Esophagus (tissue), 2 donors: ENCODE results near the gene PIGH. TPM values are rescaled to one million over a fixed set of nuclear protein-coding genes. Genes with fewer than 3 reads are reported as not detected.

Experiments
- H3K27ac ChIP-seq, 2 donors: one replicate each; pipeline ENCODE4 v1.5.1; 2013; ENCODE audit warnings: low read depth in 2 of 2, mild to moderate bottlenecking in 2 of 2, inconsistent platforms in 1 of 2, low read length in 1 of 2, moderate library complexity in 1 of 2
- H3K27me3 ChIP-seq, 2 donors: one replicate each; pipeline ENCODE4 v1.6.1; 2013; ENCODE audit warnings: low read length in 2 of 2, control low read depth in 1 of 2, mild to moderate bottlenecking in 1 of 2; ENCODE audit not compliant: insufficient read depth in 2 of 2, control insufficient read depth in 1 of 2
- H3K36me3 ChIP-seq, 2 donors: one replicate each; pipeline ENCODE4 v1.6.1; 2013; ENCODE audit warnings: low read length in 1 of 2; ENCODE audit not compliant: control insufficient read depth in 2 of 2, insufficient read depth in 2 of 2
- H3K4me1 ChIP-seq, 2 donors: one replicate each; pipeline ENCODE4 v1.6.1; 2013; ENCODE audit warnings: low read length in 1 of 2; ENCODE audit not compliant: control insufficient read depth in 2 of 2, insufficient read depth in 2 of 2
- H3K4me3 ChIP-seq, 2 donors: one replicate each; pipeline ENCODE4 v1.5.1; 2013; ENCODE audit warnings: low read length in 2 of 2, mild to moderate bottlenecking in 2 of 2, low read depth in 1 of 2, moderate library complexity in 1 of 2
- H3K9me3 ChIP-seq, 2 donors: one replicate each; pipeline ENCODE4 v1.6.1; 2013; ENCODE audit warnings: mild to moderate bottlenecking in 2 of 2, low read depth in 1 of 2, low read length in 1 of 2, moderate library complexity in 1 of 2; ENCODE audit not compliant: control insufficient read depth in 2 of 2, insufficient read depth in 1 of 2
- WGBS, 2 donors: extraction: QIAGEN DNeasy Blood & Tissue Kit; methylation state at CpG; one replicate each; pipeline ENCODE4 v1.1.7; 2013; 5-methylcytosine and 5-hydroxymethylcytosine counted together
- polyA plus RNA-seq, 2 donors: library from polyadenylated mRNA; stranded (reverse); fragments of 200-250 nt; gene quantifications; one replicate each; pipeline ENCODE4 v1.2.3, GENCODE V29; 2013
- donor health status: healthy with polysubstance abuse.
- donor health status: Bipolar disorder and iron deficiency.

The PIGH gene, protein sequence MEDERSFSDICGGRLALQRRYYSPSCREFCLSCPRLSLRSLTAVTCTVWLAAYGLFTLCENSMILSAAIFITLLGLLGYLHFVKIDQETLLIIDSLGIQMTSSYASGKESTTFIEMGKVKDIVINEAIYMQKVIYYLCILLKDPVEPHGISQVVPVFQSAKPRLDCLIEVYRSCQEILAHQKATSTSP
- polyA plus RNA-seq: 10 to 100 TPM; 16.3 to 17.0 TPM

DNA sequence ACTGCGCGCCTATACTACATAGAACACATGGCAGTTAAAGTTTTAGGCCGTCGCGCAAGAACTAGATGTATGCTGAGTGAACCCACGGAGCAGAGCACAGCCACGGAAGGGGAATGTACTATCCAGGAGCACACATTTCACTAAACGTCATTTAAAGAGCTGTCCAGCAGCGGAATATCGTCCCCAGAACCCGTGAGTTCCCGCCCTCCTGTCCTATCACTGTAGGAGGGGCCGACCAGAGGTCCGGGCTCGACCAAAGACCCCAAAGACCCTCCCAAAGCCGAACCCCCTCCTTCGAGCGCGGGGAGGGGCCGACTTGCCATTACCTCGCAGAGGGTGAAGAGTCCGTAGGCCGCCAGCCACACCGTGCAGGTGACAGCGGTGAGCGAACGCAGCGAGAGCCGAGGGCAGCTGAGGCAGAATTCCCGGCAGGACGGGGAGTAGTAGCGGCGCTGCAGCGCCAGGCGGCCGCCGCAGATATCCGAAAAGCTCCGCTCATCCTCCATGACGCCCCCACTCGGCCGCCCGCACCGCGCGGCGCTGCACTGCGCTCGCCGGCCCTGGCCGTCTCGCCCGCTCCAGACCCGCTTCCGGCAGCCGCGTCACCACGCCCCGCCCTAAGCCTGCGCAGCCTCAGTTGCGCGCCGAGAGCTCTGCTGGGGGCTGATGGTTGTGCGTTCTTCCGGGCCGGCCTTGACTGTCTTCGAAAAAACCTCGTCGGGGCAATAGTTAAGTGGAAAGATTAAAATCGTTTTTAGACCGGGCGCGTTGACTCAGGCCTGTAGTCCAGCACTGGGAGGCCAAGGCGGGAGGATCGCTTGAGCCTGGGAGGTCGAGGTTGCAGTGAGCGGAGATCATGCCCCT lies at the start of gene PIGH:
Gene PIGH, minus strand, starts transcription at position 571 of the 864 bp plus-strand sequence. Its CDS starts 65 bp downstream, at position 506.
- Histone ChIP-seq H3K36me3 (no peaks in the 10 kb centered on the region), H3K27me3 (no peaks in the 10 kb centered on the region), H3K9me3 (no peaks in the 10 kb centered on the region), H3K27ac (peak within 1 kb of the TSS; percentile 87 to 90), H3K4me1 (peaks cover 0 to 3% of the 10 kb centered on the region in 2 donors), H3K4me3 (peak within 1 kb of the TSS; percentile 81 to 93)
- WGBS, 2 donors: 3% methylated on average over 65 to 77 of the region's 77 CpGs

DNA sequence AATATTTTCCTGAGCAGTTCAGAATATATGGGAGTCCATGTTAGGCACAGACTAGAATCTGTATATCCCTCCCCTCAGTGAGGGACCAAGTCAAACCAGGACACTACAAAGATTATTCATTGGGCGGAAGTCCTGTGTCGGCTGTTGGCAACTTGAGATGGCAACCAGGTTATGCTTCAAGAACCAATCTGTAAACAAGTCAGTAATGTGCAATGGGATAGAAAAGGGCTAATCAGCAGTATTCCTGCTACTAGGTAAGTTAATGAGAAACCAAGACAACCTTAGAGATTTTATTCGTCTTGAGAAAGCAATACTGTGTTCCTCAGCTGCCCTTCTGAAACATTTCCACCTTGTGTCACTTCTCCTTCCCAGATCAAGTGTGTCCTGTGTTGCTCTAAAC lies 46.1 kb upstream of the PIGH start:
- 89 to 93% methylated on average over 3 of the region's 3 CpGs for WGBS, 2 donors
- Histone ChIP-seq H3K4me3 (no peak overlapping the region), H3K27ac (no peak overlapping the region), H3K36me3 (peaks cover 9 to 22% of the 10 kb centered on the region in 2 donors), H3K9me3 (no peaks in the 10 kb centered on the region), H3K4me1 (no peaks in the 10 kb centered on the region), H3K27me3 (no peaks in the 10 kb centered on the region)

DNA sequence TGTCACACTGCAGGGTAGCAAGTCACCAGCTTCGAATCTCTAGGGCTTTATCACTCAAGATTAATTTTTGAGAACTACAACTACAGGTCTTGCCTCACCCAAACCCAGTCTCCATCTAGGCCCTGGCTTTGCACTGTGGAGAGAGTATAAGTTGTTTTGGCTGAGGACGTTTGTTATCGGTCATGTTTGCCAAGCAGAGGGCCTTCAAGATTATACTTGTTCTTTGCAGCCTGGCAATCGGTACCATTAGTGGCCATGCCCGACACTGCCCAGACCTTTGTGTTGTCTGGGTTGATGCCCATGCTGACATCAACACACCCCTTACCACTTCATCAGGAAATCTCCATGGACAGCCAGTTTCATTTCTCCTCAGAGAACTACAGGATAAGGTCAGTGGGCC lies 45.3 kb upstream of the PIGH start:
- H3K9me3 ChIP-seq: no peaks in the 10 kb centered on the region
- no peaks in the 10 kb centered on the region for H3K27me3 ChIP-seq
- no peaks in the 10 kb centered on the region for H3K4me1 ChIP-seq
- 66 to 71% methylated on average over 5 of the region's 5 CpGs for WGBS, 2 donors
- no peak overlapping the region for H3K4me3 ChIP-seq
- peaks cover 4 to 17% of the 10 kb centered on the region in 2 donors for H3K36me3 ChIP-seq
- no peak overlapping the region for H3K27ac ChIP-seq

DNA sequence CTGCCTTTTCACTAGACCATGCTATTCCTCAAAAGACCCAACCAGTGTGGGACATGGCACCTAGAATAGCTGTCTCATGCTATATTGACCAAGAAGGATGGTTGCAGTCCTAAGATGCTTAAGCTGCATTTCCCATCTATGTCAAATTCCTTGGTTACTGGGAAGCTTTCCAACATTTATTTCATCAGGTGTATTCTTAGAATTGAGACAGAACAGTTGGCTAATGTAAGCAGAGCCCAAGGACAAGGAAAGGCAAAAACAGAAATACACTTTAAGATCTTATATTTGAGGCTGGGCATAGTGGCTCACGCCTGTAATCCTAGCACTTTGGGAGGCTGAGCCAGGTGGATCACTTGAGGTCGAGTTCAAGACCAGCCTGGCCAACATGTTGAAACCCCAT lies 44.4 kb upstream of the PIGH start:
- Histone ChIP-seq H3K27ac (no peak overlapping the region), H3K27me3 (no peaks in the 10 kb centered on the region), H3K4me1 (no peaks in the 10 kb centered on the region), H3K9me3 (no peaks in the 10 kb centered on the region), H3K36me3 (peaks cover 0 to 11% of the 10 kb centered on the region in 2 donors), H3K4me3 (no peak overlapping the region)
- 80 to 96% methylated on average over 2 of the region's 2 CpGs for WGBS, 2 donors

DNA sequence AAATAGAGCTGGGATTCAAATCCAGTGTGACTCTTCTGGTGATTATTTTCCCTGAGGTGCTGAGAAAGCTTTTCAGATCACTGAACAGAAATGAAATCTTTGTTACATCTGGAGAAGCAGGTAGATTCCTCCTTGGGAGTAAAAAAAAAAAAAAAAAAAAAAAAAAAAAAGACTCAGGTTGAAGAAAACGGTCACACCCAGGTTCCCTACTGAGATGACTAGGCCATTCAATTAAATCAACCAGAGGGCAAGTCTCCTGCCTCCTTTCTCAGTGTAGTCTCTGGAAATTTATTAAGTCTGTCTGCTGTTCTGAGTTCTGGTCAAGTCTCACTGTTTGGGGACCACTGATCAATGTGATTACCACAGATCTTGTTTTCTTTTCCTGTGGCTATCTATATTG lies 43.6 kb upstream of the PIGH start:
- H3K27ac ChIP-seq: no peak overlapping the region
- 41 to 53% methylated on average over 1 of the region's 1 CpG for WGBS, 2 donors
- no peaks in the 10 kb centered on the region for H3K27me3 ChIP-seq

DNA sequence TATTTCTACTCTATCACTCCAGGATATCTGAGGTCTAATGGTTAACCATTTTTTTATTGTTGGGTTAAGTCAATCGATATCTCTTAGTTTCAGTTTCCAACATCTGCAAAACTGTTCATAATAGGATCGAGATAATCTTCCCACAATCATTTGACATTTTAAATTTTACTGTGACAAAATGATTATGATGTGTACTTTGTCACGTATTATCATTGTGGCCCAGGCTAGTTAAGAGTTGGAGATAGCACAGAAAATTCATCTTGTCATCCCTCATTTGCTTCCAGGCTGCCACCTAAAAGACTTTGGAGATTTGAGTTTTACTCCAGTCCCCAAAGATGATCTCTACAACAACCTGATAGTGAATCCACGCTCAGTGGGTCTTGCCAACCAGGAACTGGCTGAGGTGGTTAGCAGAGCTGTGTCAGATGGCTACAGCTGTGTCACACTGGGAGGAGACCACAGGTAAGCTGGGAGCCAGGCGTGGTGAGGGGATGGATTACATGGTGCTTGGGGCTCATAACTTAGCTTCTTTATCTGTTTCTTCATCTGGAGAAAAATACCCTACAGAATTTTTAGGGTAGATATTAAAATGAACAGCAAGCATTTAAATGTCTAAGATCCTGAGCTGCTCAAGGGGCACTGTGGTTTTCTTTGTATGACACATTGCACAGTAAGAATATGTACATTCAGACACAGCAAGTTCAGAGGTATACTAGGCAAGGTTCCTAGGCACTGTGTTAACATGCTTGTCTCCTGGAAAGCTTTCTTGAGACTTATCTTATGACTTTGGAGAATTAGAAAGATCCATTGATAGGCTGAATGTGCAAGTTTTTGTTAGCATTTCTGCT lies 42.1 kb upstream of the PIGH start:
- Histone ChIP-seq H3K36me3 (peaks cover 0 to 8% of the 10 kb centered on the region in 2 donors), H3K4me3 (no peak overlapping the region), H3K9me3 (no peaks in the 10 kb centered on the region), H3K27ac (no peak overlapping the region), H3K4me1 (no peaks in the 10 kb centered on the region), H3K27me3 (no peaks in the 10 kb centered on the region)
- 73 to 74% methylated on average over 5 of the region's 5 CpGs for WGBS, 2 donors

More for the DNA sequence above, 43.6 kb upstream of the PIGH start:
- H3K4me1 ChIP-seq: no peaks in the 10 kb centered on the region
- no peaks in the 10 kb centered on the region for H3K9me3 ChIP-seq
- no peak overlapping the region for H3K4me3 ChIP-seq
- H3K36me3 ChIP-seq: peaks cover 0 to 8% of the 10 kb centered on the region in 2 donors

DNA sequence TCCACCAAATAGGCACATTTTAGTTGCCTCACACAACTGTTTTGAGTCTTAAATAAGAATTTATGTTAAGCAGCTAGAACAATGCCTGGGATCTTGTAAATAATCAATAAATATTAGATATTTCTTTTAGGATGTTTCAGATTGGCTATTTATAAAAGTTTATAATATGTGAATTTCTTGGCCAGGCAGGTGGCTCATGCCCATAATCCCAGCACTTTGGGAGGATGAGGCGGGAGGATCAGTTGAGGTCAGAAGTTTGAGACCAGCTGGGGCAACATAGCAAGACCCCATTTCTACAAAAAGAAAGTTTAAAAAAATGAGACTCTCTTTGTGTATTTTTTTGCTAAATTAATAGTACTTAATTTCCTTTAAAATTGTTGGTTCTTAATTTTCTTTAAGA lies 41.4 kb upstream of the PIGH start:
- Histone ChIP-seq H3K4me1 (no peaks in the 10 kb centered on the region), H3K27ac (no peak overlapping the region), H3K9me3 (no peaks in the 10 kb centered on the region), H3K4me3 (no peak overlapping the region), H3K27me3 (no peaks in the 10 kb centered on the region), H3K36me3 (peaks cover 0 to 8% of the 10 kb centered on the region in 2 donors)
- WGBS, 2 donors: 92 to 98% methylated on average over 1 of the region's 1 CpG

DNA sequence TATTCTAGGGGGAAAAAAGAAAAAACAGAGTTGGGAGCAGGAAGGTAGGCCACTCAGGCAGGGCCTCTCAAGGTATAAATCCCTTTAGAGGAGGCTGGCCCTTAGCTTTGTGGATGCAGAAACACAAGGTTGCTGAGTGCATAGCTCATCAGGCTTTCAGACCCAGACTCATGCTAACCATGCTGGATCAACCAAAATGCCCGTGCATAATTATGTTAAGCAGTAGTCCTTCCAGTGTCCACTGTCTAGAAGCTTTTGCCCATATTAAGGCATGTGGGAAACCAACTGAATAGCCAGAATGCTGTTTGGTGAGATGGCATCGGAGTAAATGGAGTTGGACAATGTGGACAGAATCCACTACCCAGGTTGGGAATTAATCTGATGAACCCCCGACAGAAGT lies 38.6 kb upstream of the PIGH start:
- Histone ChIP-seq H3K36me3 (no peaks in the 10 kb centered on the region), H3K4me1 (no peaks in the 10 kb centered on the region)
- 91 to 94% methylated on average over 3 of the region's 3 CpGs for WGBS, 2 donors

DNA sequence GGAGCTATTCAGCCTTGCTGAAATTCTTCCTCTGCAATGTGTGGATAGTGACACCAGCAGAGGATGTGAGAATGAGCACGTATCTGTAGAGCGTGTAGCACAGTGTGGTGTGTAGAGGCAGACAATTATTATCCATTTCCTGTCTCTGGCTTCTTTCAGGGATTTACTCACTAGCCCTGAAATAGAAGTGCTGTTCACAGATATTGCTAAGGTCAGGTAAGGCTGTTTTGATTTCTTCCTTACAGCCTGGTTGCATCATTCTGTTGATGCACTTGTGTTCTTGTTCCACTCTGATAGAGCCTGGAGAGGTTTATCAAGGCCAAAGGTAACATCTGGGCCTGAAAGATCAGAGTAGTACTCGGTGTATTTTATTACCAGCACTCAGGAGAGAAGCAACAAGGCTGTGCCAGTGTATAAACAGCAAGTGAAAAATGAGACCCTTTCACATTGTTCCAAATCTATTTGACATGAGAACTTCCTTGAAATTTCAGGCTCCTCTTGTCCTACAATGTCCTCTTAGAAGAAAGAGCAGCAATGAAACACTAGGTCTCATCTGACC lies 36.4 kb upstream of the PIGH start:
- no peaks in the 10 kb centered on the region for H3K4me1 ChIP-seq
- no peak overlapping the region for H3K4me3 ChIP-seq
- no peak overlapping the region for H3K27ac ChIP-seq
- no peaks in the 10 kb centered on the region for H3K9me3 ChIP-seq
- H3K36me3 ChIP-seq: no peaks in the 10 kb centered on the region
- no peaks in the 10 kb centered on the region for H3K27me3 ChIP-seq
- WGBS, 2 donors: 78 to 86% methylated on average over 3 of the region's 3 CpGs

More for the DNA sequence above, 38.6 kb upstream of the PIGH start:
- Histone ChIP-seq H3K9me3 (no peaks in the 10 kb centered on the region), H3K27me3 (no peaks in the 10 kb centered on the region), H3K4me3 (no peak overlapping the region), H3K27ac (no peak overlapping the region)
